GM20000 (cell line): ENCODE data around the gene OLA1.

Experiments used
- DNase-seq: peaks from one replicate; pipeline ENCODE4 v3.0.0; 2012; ENCODE audit warnings: low spot score
- TF ChIP-seq, protein P1 (sequence below): IDR thresholded peaks from 2 replicates; pipeline ENCODE4 v1.5.1; 2012; ENCODE audit warnings: mild to moderate bottlenecking, control low read depth; ENCODE audit errors: extremely low read depth, missing control alignments

The OLA1 gene

DNA sequence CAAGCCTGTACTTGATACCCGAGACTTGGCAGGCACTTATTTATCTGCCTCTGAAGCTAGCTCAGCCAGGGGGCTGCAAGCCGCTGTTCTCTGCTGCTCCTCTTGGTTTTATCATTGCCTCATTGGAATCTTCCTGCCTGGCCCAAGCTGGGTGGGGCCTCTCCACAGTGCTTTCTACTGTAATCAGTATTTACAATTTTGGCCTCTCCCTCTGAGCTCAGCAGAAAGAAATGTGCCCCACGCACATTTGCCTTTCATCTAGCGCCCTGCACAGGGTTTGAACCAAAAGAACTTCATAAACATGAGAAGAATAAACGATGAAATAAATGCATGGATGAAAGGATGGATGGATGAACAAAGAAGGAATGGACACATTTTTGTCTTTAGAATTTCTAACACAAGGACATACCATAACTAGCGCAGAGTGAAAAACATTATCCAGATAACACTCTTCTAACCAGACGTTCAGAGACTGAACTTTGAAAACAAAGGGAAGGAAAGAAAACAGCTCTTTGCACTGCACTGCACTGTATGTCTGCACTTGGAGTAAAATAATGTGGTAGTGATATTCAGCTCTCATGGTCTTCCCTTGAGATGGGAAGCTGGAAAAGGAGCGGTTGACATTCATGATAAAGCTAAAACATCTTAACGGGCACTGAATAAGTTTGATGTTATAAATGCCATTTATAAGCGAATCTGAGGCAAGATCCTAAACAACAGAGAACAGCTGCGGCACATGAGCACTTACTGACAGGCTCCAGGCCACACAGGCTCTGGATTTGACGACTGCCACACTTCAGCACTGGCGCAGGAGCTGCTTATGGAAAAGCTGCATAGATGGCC lies 196.4 kb downstream of the OLA1 start:
- TF ChIP-seq, protein P1, sequence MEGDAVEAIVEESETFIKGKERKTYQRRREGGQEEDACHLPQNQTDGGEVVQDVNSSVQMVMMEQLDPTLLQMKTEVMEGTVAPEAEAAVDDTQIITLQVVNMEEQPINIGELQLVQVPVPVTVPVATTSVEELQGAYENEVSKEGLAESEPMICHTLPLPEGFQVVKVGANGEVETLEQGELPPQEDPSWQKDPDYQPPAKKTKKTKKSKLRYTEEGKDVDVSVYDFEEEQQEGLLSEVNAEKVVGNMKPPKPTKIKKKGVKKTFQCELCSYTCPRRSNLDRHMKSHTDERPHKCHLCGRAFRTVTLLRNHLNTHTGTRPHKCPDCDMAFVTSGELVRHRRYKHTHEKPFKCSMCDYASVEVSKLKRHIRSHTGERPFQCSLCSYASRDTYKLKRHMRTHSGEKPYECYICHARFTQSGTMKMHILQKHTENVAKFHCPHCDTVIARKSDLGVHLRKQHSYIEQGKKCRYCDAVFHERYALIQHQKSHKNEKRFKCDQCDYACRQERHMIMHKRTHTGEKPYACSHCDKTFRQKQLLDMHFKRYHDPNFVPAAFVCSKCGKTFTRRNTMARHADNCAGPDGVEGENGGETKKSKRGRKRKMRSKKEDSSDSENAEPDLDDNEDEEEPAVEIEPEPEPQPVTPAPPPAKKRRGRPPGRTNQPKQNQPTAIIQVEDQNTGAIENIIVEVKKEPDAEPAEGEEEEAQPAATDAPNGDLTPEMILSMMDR = no peak
- no peak for DNase-seq

DNA sequence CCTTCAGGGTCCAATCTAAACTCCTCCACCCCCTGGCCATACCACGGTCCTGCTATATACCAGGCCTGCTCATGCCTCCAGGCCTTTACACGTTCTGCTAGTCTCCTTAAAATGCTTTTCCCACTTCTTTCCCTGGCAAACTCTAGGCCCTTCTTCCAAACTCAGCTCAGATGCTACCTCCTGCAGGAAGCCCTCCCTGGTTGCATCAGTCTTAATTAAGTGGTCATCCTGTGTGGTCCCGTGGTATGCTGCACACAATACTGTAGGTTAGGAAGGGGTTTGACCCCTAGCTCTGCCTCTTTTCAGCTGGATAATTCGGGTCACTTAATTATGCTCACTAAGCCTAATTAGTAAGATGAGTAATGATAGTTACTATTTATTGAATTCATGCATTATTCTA lies 197.3 kb downstream of the OLA1 start:
- TF ChIP-seq, protein P1 = no peak
- DNase-seq = no peak

GRCh38 chr2:174049895-174050294 lies 198.4 kb downstream of the OLA1 start:
- DNase-seq = no peak

DNA sequence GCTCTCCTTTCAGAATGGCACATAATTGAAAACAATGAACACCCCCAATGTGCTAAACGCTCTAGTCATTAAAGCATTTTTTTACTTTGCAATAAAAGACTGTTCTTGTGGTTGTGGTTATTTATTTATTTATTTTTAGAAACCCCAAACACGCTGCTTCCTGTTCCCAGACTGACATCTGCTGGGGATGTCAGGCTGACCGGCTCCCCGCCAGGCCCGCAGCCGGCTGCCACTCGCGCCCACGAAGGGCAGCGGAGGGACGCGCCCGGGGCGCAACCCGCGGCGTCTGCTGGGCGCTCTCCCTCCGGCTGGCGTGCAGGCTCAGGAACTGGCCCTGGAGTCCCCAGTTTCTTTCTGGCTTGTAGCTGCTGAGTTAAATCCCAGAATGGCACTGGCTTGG lies 200.1 kb downstream of the OLA1 start:
- TF ChIP-seq, protein P1 = no peak
- peak; percentile 64 for DNase-seq

More at GRCh38 chr2:174049895-174050294, 198.4 kb downstream of the OLA1 start:
- TF ChIP-seq, protein P1 = no peak

DNA sequence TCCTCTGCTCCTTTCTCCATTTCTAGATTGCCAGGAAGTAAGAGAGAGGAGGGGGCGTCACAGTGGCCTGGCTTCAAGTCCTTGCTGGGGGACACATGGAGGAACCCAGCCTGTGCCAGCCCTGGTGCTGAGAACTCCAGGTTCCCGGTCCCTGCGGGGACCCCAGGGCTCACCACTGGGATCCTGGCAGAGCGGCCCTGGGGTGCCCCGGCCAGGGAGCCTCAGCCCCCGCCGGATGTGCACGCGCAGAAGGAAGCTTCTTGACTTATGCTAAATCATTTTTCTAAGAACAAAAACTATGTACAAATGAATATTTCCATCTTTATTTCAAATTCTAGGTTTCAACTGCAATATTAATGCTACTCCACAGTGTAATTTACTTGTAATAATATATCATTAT lies 200.6 kb downstream of the OLA1 start:
- TF ChIP-seq, protein P1 = no peak
- DNase-seq = no peak

GRCh38 chr2:174046172-174046571 lies 202.2 kb downstream of the OLA1 start:
- no peak for DNase-seq
- TF ChIP-seq, protein P1 = no peak

GRCh38 chr2:174044556-174044955 lies 203.8 kb downstream of the OLA1 start:
- DNase-seq = no peak
- TF ChIP-seq, protein P1 = no peak
